SU-DHL-6 (cell line): ENCODE measurements around the gene TMEM25.

Experiments
- H2AFZ ChIP-seq: fragments of 200-600 bp; sonication (generic); 2 replicates; pipeline ENCODE4 v1.6.1; 2014; ENCODE audit warnings: low read depth, mild to moderate bottlenecking, moderate library complexity, mixed read lengths, antibody characterized with exemption, low read length; ENCODE audit not compliant: severe bottlenecking
- H3F3A ChIP-seq: fragments of 200-600 bp; shearing (Covaris generic); 2 replicates; pipeline ENCODE4 v1.6.0; 2016; ENCODE audit warnings: antibody characterized with exemption, mild to moderate bottlenecking; ENCODE audit not compliant: insufficient read depth
- H3K27ac ChIP-seq: fragments of 200-600 bp; sonication (generic); 2 replicates; pipeline ENCODE4 v1.5.1; 2016; ENCODE audit warnings: low read depth, mild to moderate bottlenecking, low read length, moderate library complexity, mixed read lengths
- H3K27me3 ChIP-seq: fragments of 200-600 bp; sonication (generic), shearing (Covaris generic); 2 replicates; pipeline ENCODE4 v1.6.0; 2014; ENCODE audit warnings: mild to moderate bottlenecking, low read length
- H3K36me3 ChIP-seq: fragments of 200-600 bp; sonication (generic); 2 replicates; pipeline ENCODE4 v1.6.1; 2014; ENCODE audit warnings: mild to moderate bottlenecking, low read length, mixed read lengths
- H3K4me2 ChIP-seq: fragments of 300-600, 200-600 bp; shearing (Covaris generic), sonication (generic); 2 replicates; pipeline ENCODE4 v1.6.0; 2014; ENCODE audit warnings: low read length, low read depth, mild to moderate bottlenecking; ENCODE audit not compliant: poor library complexity, severe bottlenecking
- H3K4me3 ChIP-seq: fragments of 200-600 bp; sonication (generic); 2 replicates; pipeline ENCODE4 v1.5.1; 2014; ENCODE audit warnings: antibody characterized with exemption, low read length, mild to moderate bottlenecking, mixed read lengths; ENCODE audit not compliant: insufficient read depth, poor library complexity, severe bottlenecking
- H3K79me2 ChIP-seq: fragments of 200-600 bp; sonication (generic); 2 replicates; pipeline ENCODE4 v1.6.1; 2014; ENCODE audit warnings: mild to moderate bottlenecking, low read length, moderate library complexity; ENCODE audit not compliant: insufficient read depth
- H3K9ac ChIP-seq: fragments of 200-600 bp; sonication (generic); 2 replicates; pipeline ENCODE4 v1.7.0; 2014; ENCODE audit warnings: mild to moderate bottlenecking, low read length
- H3K9me2 ChIP-seq: fragments of 200-600 bp; sonication (generic); replicated peaks from 2 replicates; pipeline ENCODE4 v1.6.1; 2014; ENCODE audit warnings: low read length; ENCODE audit not compliant: insufficient read depth
- H3K9me3 ChIP-seq: fragments of 200-600 bp; sonication (generic); 2 replicates; pipeline ENCODE4 v1.6.1; 2014; ENCODE audit warnings: low read length, mixed read lengths; ENCODE audit not compliant: insufficient read depth
- H4K20me1 ChIP-seq: fragments of 200-600 bp; sonication (generic); 2 replicates; pipeline ENCODE4 v1.6.1; 2014; ENCODE audit warnings: low read depth, mild to moderate bottlenecking, antibody characterized with exemption, low read length, moderate library complexity, mixed read lengths
- CTCF ChIP-seq: fragments of 200-600 bp; sonication (generic); IDR thresholded peaks from one replicate; pipeline ENCODE4 v1.5.1; 2017; ENCODE audit warnings: antibody characterized with exemption, mild to moderate bottlenecking, low read length, moderate library complexity; ENCODE audit not compliant: insufficient read depth, poor library complexity, severe bottlenecking
- EZH2phosphoT487 ChIP-seq: fragments of 200-600 bp; sonication (generic), shearing (Covaris generic); conservative IDR thresholded peaks from 2 replicates; pipeline ENCODE4 v1.6.1; 2018; ENCODE audit warnings: mild to moderate bottlenecking, antibody characterized with exemption, low read length, moderate library complexity, mixed read lengths

The TMEM25 gene

DNA sequence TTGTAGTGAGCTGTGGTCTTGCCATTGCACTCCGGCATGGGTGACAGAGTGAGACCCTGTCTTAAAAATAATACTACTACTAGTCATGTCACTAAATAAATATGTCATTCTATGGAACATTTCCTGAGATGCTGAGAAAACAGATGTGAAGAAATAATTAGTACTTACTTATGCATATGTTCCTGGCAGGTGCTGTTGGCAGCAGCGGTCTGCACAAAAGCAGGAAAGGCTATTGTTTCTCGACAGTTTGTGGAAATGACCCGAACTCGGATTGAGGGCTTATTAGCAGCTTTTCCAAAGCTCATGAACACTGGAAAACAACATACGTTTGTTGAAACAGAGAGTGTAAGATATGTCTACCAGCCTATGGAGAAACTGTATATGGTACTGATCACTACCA is 50.1 kb downstream of the TMEM25 start:
- H3K36me3 ChIP-seq = peaks cover 24% of the 10 kb centered on the region

More for the DNA sequence above, 50.1 kb downstream of the TMEM25 start:
- H3K4me2 ChIP-seq = no peak overlapping the region
- peaks cover 54% of the 10 kb centered on the region for H3K79me2 ChIP-seq
- no peak overlapping the region for H3K9ac ChIP-seq
- H3F3A ChIP-seq = peaks cover 2% of the 10 kb centered on the region; the same call in 1 of the 2 replicates
- H4K20me1 ChIP-seq = peaks cover 10% of the 10 kb centered on the region; the same call in 1 of the 2 replicates
- no peak overlapping the region for H3K4me3 ChIP-seq
- H2AFZ ChIP-seq = no peak overlapping the region
- no peaks in the 10 kb centered on the region for H3K9me3 ChIP-seq
- no peak overlapping the region for H3K27ac ChIP-seq
- TF ChIP-seq CTCF (no peak), EZH2phosphoT487 (no peak)
- H3K9me2 ChIP-seq = no peaks in the 10 kb centered on the region
- no peaks in the 10 kb centered on the region for H3K27me3 ChIP-seq
